Measurements from ENCODE around the gene SPON1. TPM values are rescaled to one million over a fixed set of nuclear protein-coding genes. Genes with fewer than 3 reads are reported as not detected.

The SPON1 gene
- total and polyA plus RNA-seq, 12 donors = 2.7 to 116 (median 34.4) TPM

DNA sequence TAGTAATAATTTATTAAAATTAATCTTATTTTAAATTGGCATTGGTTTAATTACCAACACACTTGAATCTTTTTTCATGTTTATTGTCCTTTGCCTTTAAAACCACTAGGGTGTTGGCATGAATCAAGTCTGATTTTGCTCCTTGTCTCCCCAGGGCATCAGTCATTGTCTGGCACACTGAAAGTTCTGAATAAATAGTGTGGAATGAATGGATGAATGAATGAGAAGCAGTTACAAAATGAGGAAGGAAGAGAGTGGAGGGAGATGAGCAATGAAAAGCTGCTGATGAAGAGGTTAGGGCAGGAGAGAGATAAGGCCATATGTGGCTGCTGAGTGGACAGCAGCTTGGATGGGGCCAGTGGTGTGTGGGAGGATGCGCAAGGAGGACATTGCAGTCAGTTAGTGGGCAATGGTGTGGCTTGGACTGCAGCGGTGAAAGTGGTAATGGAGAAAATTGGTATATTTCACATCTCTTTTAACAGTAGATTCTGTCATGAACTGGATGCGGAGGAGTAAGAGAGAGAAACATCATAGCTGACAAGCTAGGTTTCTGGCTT is 132.0 kb downstream of the SPON1 start:
- Histone ChIP-seq H3K4me3 (no peak overlapping the region), H3K36me3 (replicated peaks in 1 of 2) (no peaks in the 10 kb centered on the region), H3K27ac (no peak overlapping the region), H3K27me3 (no peaks in the 10 kb centered on the region), H3K9me3 (replicated peaks in 1 of 3) (no peaks in the 10 kb centered on the region), H3K4me1 (replicated peaks in 1 of 2) (no peaks in the 10 kb centered on the region)
- TF ChIP-seq, protein P1, sequence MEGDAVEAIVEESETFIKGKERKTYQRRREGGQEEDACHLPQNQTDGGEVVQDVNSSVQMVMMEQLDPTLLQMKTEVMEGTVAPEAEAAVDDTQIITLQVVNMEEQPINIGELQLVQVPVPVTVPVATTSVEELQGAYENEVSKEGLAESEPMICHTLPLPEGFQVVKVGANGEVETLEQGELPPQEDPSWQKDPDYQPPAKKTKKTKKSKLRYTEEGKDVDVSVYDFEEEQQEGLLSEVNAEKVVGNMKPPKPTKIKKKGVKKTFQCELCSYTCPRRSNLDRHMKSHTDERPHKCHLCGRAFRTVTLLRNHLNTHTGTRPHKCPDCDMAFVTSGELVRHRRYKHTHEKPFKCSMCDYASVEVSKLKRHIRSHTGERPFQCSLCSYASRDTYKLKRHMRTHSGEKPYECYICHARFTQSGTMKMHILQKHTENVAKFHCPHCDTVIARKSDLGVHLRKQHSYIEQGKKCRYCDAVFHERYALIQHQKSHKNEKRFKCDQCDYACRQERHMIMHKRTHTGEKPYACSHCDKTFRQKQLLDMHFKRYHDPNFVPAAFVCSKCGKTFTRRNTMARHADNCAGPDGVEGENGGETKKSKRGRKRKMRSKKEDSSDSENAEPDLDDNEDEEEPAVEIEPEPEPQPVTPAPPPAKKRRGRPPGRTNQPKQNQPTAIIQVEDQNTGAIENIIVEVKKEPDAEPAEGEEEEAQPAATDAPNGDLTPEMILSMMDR (IDR thresholded peaks at IDR 0.05) = no peak
- TF ChIP-seq POLR2A (IDR thresholded peaks at IDR 0.05) = no peak
- DNase-seq = no peak
- intact Hi-C loops (cut with DNase I) = no loop called here
- 83 to 98% (median 98%) methylated on average over 3 of the region's 3 CpGs for WGBS, 4 donors

DNA sequence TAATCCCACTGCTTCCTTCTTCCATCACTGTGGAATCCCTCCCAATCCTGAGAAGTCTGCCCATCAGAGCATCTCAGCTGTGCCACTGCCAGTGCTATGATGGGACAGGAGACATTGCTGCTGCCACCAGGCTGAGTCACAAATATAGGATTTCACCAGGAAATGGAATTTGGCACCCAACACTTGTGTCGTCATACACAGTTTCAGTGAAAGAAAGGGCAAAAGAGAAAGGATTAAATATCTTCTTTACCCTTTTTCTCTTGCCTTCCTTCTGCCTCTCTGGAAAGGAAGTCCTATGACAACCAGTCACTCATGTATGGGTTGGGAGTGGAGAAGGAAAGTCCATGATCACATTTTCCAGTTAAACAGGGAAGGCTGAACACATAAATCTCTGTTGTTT is 133.4 kb downstream of the SPON1 start:
- Histone ChIP-seq H3K27ac (no peak overlapping the region), H3K27me3 (no peaks in the 10 kb centered on the region), H3K4me3 (no peak overlapping the region), H3K9me3 (replicated peaks in 1 of 3) (no peaks in the 10 kb centered on the region), H3K36me3 (replicated peaks in 1 of 2) (no peaks in the 10 kb centered on the region), H3K4me1 (replicated peaks in 1 of 2) (no peaks in the 10 kb centered on the region)
- no peak for TF ChIP-seq POLR2A (IDR thresholded peaks at IDR 0.05)
- TF ChIP-seq, protein P1 (IDR thresholded peaks at IDR 0.05) = no peak
- intact Hi-C loops (cut with DNase I) = no loop called here
- DNase-seq = no peak
- 38 to 83% (median 63%) methylated on average over 1 of the region's 1 CpG for WGBS, 4 donors

DNA sequence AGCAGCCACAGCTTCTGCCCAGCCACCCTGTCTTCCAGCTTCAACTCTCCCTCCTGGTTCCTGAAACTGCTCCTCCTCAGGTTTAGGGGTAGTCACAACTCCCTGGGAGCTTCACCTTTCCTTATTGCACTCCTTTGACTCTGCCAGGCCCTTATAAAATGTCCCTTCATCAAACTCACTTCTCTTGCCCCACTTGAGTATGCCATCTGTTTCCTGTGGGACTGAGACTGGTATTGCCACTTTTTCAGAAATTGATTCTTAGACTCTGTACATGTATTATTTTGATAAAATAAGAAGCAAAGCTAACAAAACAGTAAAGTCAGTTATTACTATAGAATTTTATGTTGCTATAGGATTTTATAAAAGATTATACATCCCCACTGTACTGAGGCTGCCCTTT is 134.1 kb downstream of the SPON1 start:
- H3K4me3 ChIP-seq = no peak overlapping the region
- H3K9me3 ChIP-seq (replicated peaks in 1 of 3) = no peaks in the 10 kb centered on the region
- no peak overlapping the region for H3K27ac ChIP-seq
- no peak for TF ChIP-seq POLR2A (IDR thresholded peaks at IDR 0.05)
- TF ChIP-seq, protein P1 (IDR thresholded peaks at IDR 0.05) = no peak
- H3K27me3 ChIP-seq = no peaks in the 10 kb centered on the region
- DNase-seq = no peak
- intact Hi-C loops (cut with DNase I) = no loop called here
- no peaks in the 10 kb centered on the region for H3K36me3 ChIP-seq (replicated peaks in 1 of 2)
- H3K4me1 ChIP-seq (replicated peaks in 1 of 2) = no peaks in the 10 kb centered on the region

DNA sequence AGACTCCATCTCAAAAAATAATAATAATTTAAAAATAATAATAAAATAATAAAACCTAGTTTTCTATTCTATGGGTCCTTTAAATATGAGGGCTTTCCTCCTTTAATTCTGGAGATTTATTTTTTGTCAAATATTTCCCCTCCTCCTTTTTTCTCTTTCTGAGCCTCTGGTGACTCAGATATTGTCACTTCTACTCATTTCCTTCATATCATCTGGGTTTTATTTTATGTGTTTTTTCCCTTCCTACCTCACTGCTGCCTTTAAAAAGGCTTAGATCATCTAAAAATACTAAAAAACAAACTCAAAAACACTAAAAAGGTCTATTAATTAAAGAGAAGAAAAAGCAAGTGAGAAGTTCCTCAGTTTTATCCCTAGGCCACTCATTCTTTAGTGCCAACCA is 138.9 kb downstream of the SPON1 start:
- no peak for DNase-seq
- TF ChIP-seq, protein P1 (IDR thresholded peaks at IDR 0.05) = no peak
- TF ChIP-seq POLR2A (IDR thresholded peaks at IDR 0.05) = no peak
- Histone ChIP-seq H3K27ac (no peak overlapping the region), H3K36me3 (replicated peaks in 1 of 2) (no peaks in the 10 kb centered on the region), H3K4me1 (replicated peaks in 1 of 2) (no peaks in the 10 kb centered on the region), H3K27me3 (no peaks in the 10 kb centered on the region), H3K4me3 (no peak overlapping the region), H3K9me3 (replicated peaks in 1 of 3) (no peaks in the 10 kb centered on the region)
- intact Hi-C loops (cut with DNase I) = no loop called here
